Right lung (tissue), 5 donors: ENCODE data around the gene SCRN1. TPM values are rescaled to one million over a fixed set of nuclear protein-coding genes. Genes with fewer than 3 reads are reported as not detected.
A peak's percentile ranks its signal among the peaks of the same experiment; 100 is the strongest.
"Not testable (repeated sequence)": the region's sequence is repeated elsewhere in the genome, so short reads cannot be mapped to it uniquely, and the experiment has no call there.

Experiments
- DNase-seq, 2 donors: peaks; one replicate each; pipeline ENCODE4 v3.0.0-alpha.2; 2013
- polyA plus RNA-seq, 5 donors: library from polyadenylated mRNA; unstranded; fragments of 120-200 nt; gene quantifications; one replicate each; pipeline versions ENCODE4 v1.2.1 to v1.2.3, GENCODE V29; 2013; ENCODE audit warnings: inconsistent platforms in 1 of 5, low replicate concordance in 1 of 5; ENCODE audit not compliant: insufficient read length in 5 of 5, insufficient read depth in 1 of 5

SCRN1 gene
- polyA plus RNA-seq, 5 donors = 31.8 to 42.1 (median 37.8) TPM

- DNase-seq = no peak
These were observed 95.3 kb downstream of the SCRN1 start for GRCh38 chr7:29894256-29894655.

GRCh38 chr7:29893351-29893965, 96.1 kb downstream of the SCRN1 start:
- no peak for DNase-seq

GRCh38 chr7:29892231-29892630, 97.4 kb downstream of the SCRN1 start:
- no peak for DNase-seq

GRCh38 chr7:29891766-29892165, 97.8 kb downstream of the SCRN1 start:
- DNase-seq = no peak

- not testable (repeated sequence) for DNase-seq
These were observed 98.8 kb downstream of the SCRN1 start for GRCh38 chr7:29890786-29891185.

- no peak for DNase-seq
These were observed 99.3 kb downstream of the SCRN1 start for GRCh38 chr7:29890251-29890650.

- DNase-seq = no peak
These were observed 100.3 kb downstream of the SCRN1 start for GRCh38 chr7:29889288-29889687.

GRCh38 chr7:29888006-29888405, 101.6 kb downstream of the SCRN1 start:
- no peak for DNase-seq

- no peak for DNase-seq
These were observed 102.8 kb downstream of the SCRN1 start for GRCh38 chr7:29886827-29887226.

GRCh38 chr7:29885626-29886025, 104.0 kb downstream of the SCRN1 start:
- DNase-seq = no peak

- peak in 1 of 2 donors; percentile 40 for DNase-seq
These were observed 105.0 kb downstream of the SCRN1 start for GRCh38 chr7:29884399-29885272.

- DNase-seq = no peak
These were observed 105.9 kb downstream of the SCRN1 start for GRCh38 chr7:29883462-29884398.

- no peak for DNase-seq
These were observed 107.1 kb downstream of the SCRN1 start for GRCh38 chr7:29882481-29882880.

- DNase-seq = no peak
These were observed 107.9 kb downstream of the SCRN1 start for GRCh38 chr7:29881724-29882123.

GRCh38 chr7:29879609-29880008, 110.0 kb downstream of the SCRN1 start:
- DNase-seq = no peak

- peak in 1 of 2 donors; percentile 42 for DNase-seq
These were observed 111.4 kb downstream of the SCRN1 start for GRCh38 chr7:29878081-29878688.

GRCh38 chr7:29877196-29877595, 112.4 kb downstream of the SCRN1 start:
- DNase-seq = no peak

GRCh38 chr7:29875741-29876140, 113.9 kb downstream of the SCRN1 start:
- DNase-seq = no peak

- DNase-seq = no peak
These were observed 115.8 kb downstream of the SCRN1 start for GRCh38 chr7:29873644-29874294.

GRCh38 chr7:29871787-29872398, 117.7 kb downstream of the SCRN1 start:
- no peak for DNase-seq
